GM18499 (cell line): ENCODE measurements around the gene RNF152.

Experiments used
- ATAC-seq: cut with Tn5 transposase; IDR thresholded peaks from one replicate; pipeline ENCODE4 v1.9.1; 2021; ENCODE audit warnings: moderate number of reproducible peaks; ENCODE audit not compliant: insufficient read depth, unreplicated experiment

RNF152 gene

GRCh38 chr18:61896118-61896517, 3.3 kb upstream of the RNF152 start:
- no peak for ATAC-seq

GRCh38 chr18:61894751-61895524, 2.1 kb upstream of the RNF152 start:
- no peak for ATAC-seq

GRCh38 chr18:61893971-61894750, 1.4 kb upstream of the RNF152 start:
- ATAC-seq: peak; percentile 61

DNA sequence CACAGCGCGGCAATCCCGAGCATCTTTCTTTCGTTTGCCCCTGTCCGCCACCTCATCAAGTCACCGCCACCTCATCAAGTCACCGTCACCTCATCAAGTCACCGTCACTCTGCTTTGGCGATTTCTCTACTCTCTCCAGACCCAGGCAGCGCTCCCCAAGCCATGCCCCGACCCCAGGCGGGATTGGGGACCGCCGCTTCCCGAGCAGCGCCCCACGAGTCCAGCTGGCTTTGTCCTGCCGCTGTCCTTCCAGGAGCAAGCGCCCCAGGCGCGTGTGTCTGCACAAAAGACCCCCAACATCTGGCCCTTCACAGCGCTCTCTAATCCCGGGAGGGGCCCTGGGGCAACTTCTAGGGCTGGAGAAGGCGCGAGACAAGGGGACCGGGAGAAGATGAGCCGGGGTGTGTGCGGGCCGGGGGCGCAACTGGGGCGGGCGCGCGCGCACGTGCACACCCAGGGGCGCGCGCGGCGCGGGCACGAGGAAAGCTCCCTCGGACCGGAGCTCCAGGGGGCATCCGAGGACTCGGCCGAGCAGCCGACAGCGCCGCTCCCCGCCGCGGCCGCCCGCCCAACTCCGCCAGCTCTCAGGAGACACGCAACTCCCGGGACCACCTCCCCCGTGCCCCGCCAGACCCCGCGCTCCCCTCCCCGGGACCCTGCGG, 633 bp upstream of the RNF152 start:
- ATAC-seq: no peak

DNA sequence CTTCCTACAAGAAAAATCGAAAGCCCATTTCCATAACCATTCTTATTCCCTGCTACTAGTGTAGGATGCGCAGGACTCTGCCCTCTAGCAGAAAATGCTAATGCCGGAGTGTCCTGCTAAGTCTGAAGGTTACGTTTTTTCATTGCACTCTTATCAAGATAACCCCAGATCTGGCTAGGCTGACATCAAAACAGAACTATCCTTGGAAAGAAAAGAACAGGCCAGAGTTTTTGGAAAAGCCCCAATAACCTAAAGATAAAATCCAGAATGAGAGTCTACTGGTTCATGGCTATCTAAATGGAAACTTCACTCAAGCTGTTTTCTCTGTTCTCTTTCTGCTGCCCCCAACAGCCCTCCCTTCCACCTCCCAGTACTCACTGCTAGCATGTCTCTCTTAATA, 913 bp downstream of the RNF152 start:
- no peak for ATAC-seq

DNA sequence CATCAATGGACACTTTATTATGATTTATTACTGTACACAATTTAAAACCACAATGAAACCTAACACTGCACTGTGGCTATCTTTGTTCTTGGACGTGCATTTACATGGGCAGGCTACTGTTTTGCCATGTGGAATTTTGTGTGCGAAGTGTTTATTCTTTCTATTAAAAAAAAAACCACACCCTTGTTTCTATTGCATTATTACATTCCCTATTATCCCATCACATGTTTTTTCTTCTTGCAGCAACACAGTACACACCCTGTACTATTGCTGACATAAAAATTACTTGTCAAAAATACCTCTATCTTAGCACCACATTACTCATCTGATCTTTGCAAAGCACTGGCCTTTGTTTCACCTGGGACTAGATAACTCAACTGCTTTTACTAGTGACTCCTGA, 1.5 kb downstream of the RNF152 start:
- ATAC-seq: no peak

DNA sequence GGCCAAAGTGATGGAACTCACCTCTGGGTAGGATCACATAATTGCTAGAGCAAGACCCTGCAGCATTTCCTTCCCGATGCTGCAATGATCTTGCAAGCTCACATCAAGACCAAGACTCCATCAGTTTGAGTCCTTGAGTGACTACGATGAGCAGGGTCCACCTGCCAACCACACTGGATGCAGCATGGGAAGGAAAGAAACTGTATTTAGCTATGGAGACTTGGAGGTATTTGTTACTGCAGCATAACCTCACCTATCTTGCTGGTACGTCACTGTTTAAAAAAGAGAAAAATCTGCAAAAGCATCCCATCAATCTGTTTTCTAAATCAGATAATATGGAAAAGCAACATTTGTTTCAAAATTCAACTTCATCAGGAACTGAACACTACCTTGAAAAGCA, 2.5 kb downstream of the RNF152 start:
- no peak for ATAC-seq

- ATAC-seq: no peak
These were observed 3.3 kb downstream of the RNF152 start for GRCh38 chr18:61889541-61889940.

DNA sequence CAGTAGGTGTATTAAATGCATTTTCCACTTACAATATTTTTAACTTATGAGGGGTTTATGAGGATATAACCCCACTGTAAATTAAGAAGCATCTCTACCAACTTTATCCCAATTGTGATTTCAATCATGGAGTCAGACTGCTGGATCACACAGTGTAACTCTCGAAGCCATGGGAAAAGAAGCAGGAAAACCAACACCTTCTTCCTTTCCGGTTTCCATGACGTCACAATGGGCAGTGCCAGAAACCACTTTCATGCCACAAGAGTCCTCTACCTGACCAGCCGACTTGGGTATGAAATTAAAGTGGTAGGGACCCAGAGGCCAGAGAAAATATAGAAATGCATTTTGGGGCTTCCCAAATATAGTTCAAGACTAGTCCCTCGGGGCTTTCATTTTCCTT, 4.2 kb downstream of the RNF152 start:
- ATAC-seq: no peak

DNA sequence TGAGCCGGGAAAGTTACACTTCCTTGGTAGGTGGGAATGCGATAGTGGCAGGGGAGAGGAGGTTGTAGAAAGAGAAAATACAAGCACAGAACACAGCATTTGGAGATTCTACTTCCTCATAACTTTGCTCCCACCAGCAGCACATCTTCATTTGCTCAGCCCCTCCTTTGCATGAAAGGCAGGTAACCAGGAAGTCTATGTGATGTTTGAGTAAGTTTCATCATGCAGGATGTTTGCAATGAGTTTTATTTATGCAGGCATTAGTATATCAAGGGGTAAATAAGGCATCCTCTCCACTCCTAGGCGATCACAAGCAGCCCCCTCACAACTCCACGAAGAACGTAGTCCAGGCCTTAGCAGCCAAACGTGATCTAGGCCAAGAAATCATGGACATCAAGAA, 5.0 kb downstream of the RNF152 start:
- no peak for ATAC-seq

- ATAC-seq: no peak
These were observed 9.3 kb downstream of the RNF152 start for GRCh38 chr18:61883547-61883946.

GRCh38 chr18:61882296-61883004, 10.4 kb downstream of the RNF152 start:
- no peak for ATAC-seq

GRCh38 chr18:61876899-61877298, 15.9 kb downstream of the RNF152 start:
- no peak for ATAC-seq

DNA sequence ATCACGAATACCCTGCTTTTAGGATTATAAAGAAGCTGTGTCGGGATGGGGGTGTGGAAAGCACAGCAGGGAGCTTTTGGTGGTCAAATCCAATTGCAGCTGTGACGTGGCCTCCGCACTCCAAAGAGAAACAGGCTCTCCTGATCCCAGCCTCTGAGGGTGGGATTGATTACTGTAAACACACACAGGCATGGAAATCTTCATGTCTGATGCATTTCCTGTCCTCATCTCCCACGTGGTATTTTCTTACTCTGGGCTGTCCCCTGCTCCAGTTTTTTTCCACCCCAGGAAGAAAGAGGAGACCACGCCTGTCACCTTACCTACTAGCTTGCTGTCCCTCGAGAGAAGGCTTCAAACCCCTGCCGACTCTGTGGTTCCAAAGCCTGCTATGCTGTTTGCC, 22.7 kb downstream of the RNF152 start:
- no peak for ATAC-seq

GRCh38 chr18:61869636-61870035, 23.2 kb downstream of the RNF152 start:
- ATAC-seq: no peak

- ATAC-seq: no peak
These were observed 27.2 kb downstream of the RNF152 start for GRCh38 chr18:61865466-61866175.

- no peak for ATAC-seq
These were observed 31.4 kb downstream of the RNF152 start for GRCh38 chr18:61861372-61861771.

- ATAC-seq: no peak
These were observed 32.5 kb downstream of the RNF152 start for GRCh38 chr18:61860302-61860701.

- ATAC-seq: no peak
These were observed 33.7 kb downstream of the RNF152 start for GRCh38 chr18:61859113-61859512.

- no peak for ATAC-seq
These were observed 36.1 kb downstream of the RNF152 start for GRCh38 chr18:61856678-61857077.
